HG02642 (cell line): ENCODE data around the gene OR8H1.

ENCODE experiments used
- ATAC-seq: cut with Tn5 transposase; IDR thresholded peaks from one replicate; pipeline ENCODE4 v1.9.1; 2021; ENCODE audit warnings: mild to moderate bottlenecking; ENCODE audit not compliant: unreplicated experiment, poor library complexity

Gene OR8H1

GRCh38 chr11:56292154-56292553, at the start of gene OR8H1:
TSS of gene OR8H1 (minus strand) at chr11:56292254. CDS start at chr11:56291062, 1,192 bp downstream.
- ATAC-seq: no peak

- no peak for ATAC-seq
Observed at GRCh38 chr11:56340289-56340688, 48.2 kb upstream of the OR8H1 start.

GRCh38 chr11:56333156-56333555, 41.1 kb upstream of the OR8H1 start:
- ATAC-seq: no peak

GRCh38 chr11:56331861-56332491, 39.9 kb upstream of the OR8H1 start:
- no peak for ATAC-seq

- ATAC-seq: no peak
Observed at GRCh38 chr11:56314844-56315243, 22.8 kb upstream of the OR8H1 start, which contains the start of gene OR8K3. TSS of gene OR8K3 (plus strand) at chr11:56315144. CDS start at chr11:56318307, 3,163 bp downstream.

GRCh38 chr11:56307836-56308235, 15.8 kb upstream of the OR8H1 start:
- no peak for ATAC-seq

- ATAC-seq: no peak
Observed at GRCh38 chr11:56296898-56297297, 4.8 kb upstream of the OR8H1 start.

- ATAC-seq: no peak
Observed at GRCh38 chr11:56273854-56274253, 18.2 kb downstream of the OR8H1 start, which contains the start of gene OR5T1. TSS of gene OR5T1 (plus strand) at chr11:56274154. CDS start at chr11:56275639, 1,485 bp downstream.

- ATAC-seq: no peak
Observed at GRCh38 chr11:56271092-56271491, 21.0 kb downstream of the OR8H1 start.

- no peak for ATAC-seq
Observed at GRCh38 chr11:56251954-56252353, 40.1 kb downstream of the OR8H1 start, which contains the start of gene OR5T3. TSS of gene OR5T3 (plus strand) at chr11:56252254. CDS start at chr11:56252254, 0 bp downstream.
